Trophoblast cell (in vitro differentiated cells and primary cell): ENCODE results near the gene MRAS.

Experiments used
- DNase-seq, 2 donors: peaks; one replicate each; pipeline ENCODE4 v3.0.0-alpha.2; 2016
- H2AFZ ChIP-seq: 2 replicates; pipeline ENCODE4 v1.6.1; 2013; ENCODE audit warnings: low read length, moderate library complexity, mild to moderate bottlenecking; ENCODE audit not compliant: insufficient read depth, poor library complexity
- H2AK5ac ChIP-seq: 2 replicates; pipeline ENCODE4 v1.6.1; 2013; ENCODE audit warnings: mild to moderate bottlenecking, low read length
- H2BK120ac ChIP-seq: 2 replicates; pipeline ENCODE4 v1.6.1; 2013; ENCODE audit warnings: low read length, mild to moderate bottlenecking, moderate library complexity; ENCODE audit not compliant: insufficient read depth, poor library complexity
- H2BK12ac ChIP-seq: 2 replicates; pipeline ENCODE4 v1.6.1; 2013; ENCODE audit warnings: mild to moderate bottlenecking, low read length, moderate library complexity
- H2BK5ac ChIP-seq: 2 replicates; pipeline ENCODE4 v1.6.1; 2013; ENCODE audit warnings: low read length, low read depth, moderate library complexity, mild to moderate bottlenecking; ENCODE audit not compliant: poor library complexity
- H3K14ac ChIP-seq: 2 replicates; pipeline ENCODE4 v1.6.1; 2013; ENCODE audit warnings: mild to moderate bottlenecking, low read length
- H3K18ac ChIP-seq: 2 replicates; pipeline ENCODE4 v1.6.1; 2013; ENCODE audit warnings: mild to moderate bottlenecking, low read length
- H3K23ac ChIP-seq: 2 replicates; pipeline ENCODE4 v1.6.1; 2013; ENCODE audit warnings: low read length
- H3K27ac ChIP-seq: 2 replicates; pipeline ENCODE4 v1.5.1; 2013; ENCODE audit warnings: low read depth, mild to moderate bottlenecking, inconsistent platforms, low read length, moderate library complexity
- H3K27me3 ChIP-seq: 2 replicates; pipeline ENCODE4 v1.6.1; 2013; ENCODE audit warnings: inconsistent platforms, mild to moderate bottlenecking, low read length, moderate library complexity; ENCODE audit not compliant: insufficient read depth
- H3K36me3 ChIP-seq, 2 experiments: 1 replicate in 1 of 2; 2 replicates in 1 of 2; pipeline ENCODE4 v1.6.1; 2013; ENCODE audit warnings: low read length in 2 of 2, mild to moderate bottlenecking in 2 of 2, moderate library complexity in 1 of 2; ENCODE audit not compliant: insufficient read depth in 2 of 2, control insufficient read depth in 1 of 2
- H3K4ac ChIP-seq: 2 replicates; pipeline ENCODE4 v1.6.1; 2013; ENCODE audit warnings: low read depth, mild to moderate bottlenecking, low read length, moderate library complexity
- H3K4me1 ChIP-seq, 2 experiments: 1 replicate in 1 of 2; 2 replicates in 1 of 2; pipeline ENCODE4 v1.6.1; 2013; ENCODE audit warnings: low read length in 2 of 2, mild to moderate bottlenecking in 2 of 2, moderate library complexity in 1 of 2; ENCODE audit not compliant: insufficient read depth in 2 of 2, control insufficient read depth in 1 of 2
- H3K4me2 ChIP-seq: 2 replicates; pipeline ENCODE4 v1.6.1; 2013; ENCODE audit warnings: inconsistent platforms, mild to moderate bottlenecking, low read length, moderate library complexity
- H3K4me3 ChIP-seq: 2 replicates; pipeline ENCODE4 v1.5.1; 2013; ENCODE audit warnings: mild to moderate bottlenecking, low read depth, low read length, inconsistent platforms
- H3K79me1 ChIP-seq: one replicate; pipeline ENCODE4 v1.6.1; 2013; ENCODE audit warnings: low read length
- H3K79me2 ChIP-seq: 2 replicates; pipeline ENCODE4 v1.6.1; 2013; ENCODE audit warnings: low read length, mild to moderate bottlenecking; ENCODE audit not compliant: control insufficient read depth, insufficient read depth, poor library complexity
- H3K9ac ChIP-seq: 2 replicates; pipeline ENCODE4 v1.6.1; 2013; ENCODE audit warnings: mild to moderate bottlenecking, low read length
- H3K9me3 ChIP-seq: 2 replicates; pipeline ENCODE4 v1.6.1; 2013; ENCODE audit warnings: low read depth, mild to moderate bottlenecking, control low read depth, inconsistent platforms, low read length; ENCODE audit not compliant: insufficient read depth
- H4K12ac ChIP-seq: 2 replicates; pipeline ENCODE4 v1.6.1; 2013; ENCODE audit warnings: low read depth, mild to moderate bottlenecking, low read length, moderate library complexity
- H4K8ac ChIP-seq: 2 replicates; pipeline ENCODE4 v1.6.1; 2013; ENCODE audit warnings: low read depth, mild to moderate bottlenecking, low read length, moderate library complexity
- H4K91ac ChIP-seq: one replicate; pipeline ENCODE4 v1.6.1; 2013; ENCODE audit warnings: low read depth, mild to moderate bottlenecking, low read length, moderate library complexity
- WGBS: extraction: QIAGEN DNeasy Blood & Tissue Kit; methylation state at CpG from one replicate; pipeline ENCODE4 v1.1.7; 2013; ENCODE audit warnings: missing lambda C conversion rate; ENCODE audit not compliant: insufficient read length, insufficient coverage; ENCODE audit errors: extremely low coverage; 5-methylcytosine and 5-hydroxymethylcytosine counted together

The MRAS gene

DNA sequence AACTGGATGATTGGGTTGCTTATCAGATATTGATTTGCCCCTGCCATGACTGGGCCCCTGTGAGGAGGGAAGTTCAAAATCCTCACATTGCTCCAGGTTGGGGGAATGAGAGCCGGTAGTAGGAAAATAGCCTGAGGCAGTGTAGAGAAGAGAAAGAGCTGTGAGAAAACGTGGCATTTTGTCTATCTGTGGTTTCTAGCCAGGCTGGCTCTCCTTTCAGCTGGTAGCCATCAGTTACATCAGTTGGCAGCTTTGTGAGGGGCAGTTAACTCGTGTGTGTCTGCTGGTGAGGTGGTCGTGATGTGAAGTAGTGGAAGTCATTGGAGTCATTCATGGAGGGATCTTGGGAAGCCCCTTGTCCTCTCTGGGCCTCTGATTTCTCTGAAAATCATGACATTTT, 91.3 kb downstream of the MRAS start:
- Histone ChIP-seq H3K4me3 (no peak overlapping the region), H3K9ac (no peak overlapping the region), H3K9me3 (peaks cover 6% of the 10 kb centered on the region), H3K79me2 (peaks cover 2% of the 10 kb centered on the region), H2BK5ac (no peak overlapping the region), H3K18ac (peak overlapping the region; percentile 42), H2AK5ac (no peak overlapping the region), H3K4ac (no peak overlapping the region), H3K36me3 (no peaks in the 10 kb centered on the region), H2AFZ (no peak overlapping the region), H3K14ac (peak overlapping the region; percentile 54), H4K91ac (peak overlapping the region; percentile 45), H3K79me1 (peaks cover 26% of the 10 kb centered on the region), H3K4me2 (no peak overlapping the region), H2BK12ac (peak overlapping the region; percentile 59), H4K8ac (no peak overlapping the region), H4K12ac (no peak overlapping the region), H3K27ac (peak overlapping the region; percentile 54), H3K4me1 (peaks cover 48 to 55% of the 10 kb centered on the region in 2 experiments), H3K27me3 (peaks cover 10% of the 10 kb centered on the region), H2BK120ac (peak overlapping the region; percentile 30), H3K23ac (no peak overlapping the region)
- peak in 1 of 2 donors; percentile 47 for DNase-seq
- WGBS: no CpG with 5 or more reads among the region's 4 CpGs

DNA sequence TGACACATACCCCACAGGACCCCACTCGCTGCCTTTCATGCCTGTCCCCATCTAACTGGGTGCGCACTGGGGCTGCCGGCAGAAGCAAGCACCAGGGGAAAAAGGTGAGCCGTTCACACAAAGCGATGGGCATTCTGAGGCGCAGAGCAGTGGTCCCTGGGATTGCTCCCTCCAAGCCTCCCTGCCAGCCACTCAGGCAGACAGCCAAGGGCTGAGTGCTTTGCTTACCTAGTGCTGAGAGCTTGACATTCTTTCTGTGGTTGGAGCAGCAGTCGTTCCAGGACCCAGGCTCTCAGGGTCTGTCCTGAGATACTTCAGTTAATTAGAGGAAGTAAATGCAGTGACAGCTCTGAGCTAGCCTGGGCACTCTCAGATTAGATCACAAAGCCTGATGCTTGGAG, 91.7 kb downstream of the MRAS start:
- Histone ChIP-seq H3K4me3 (no peak overlapping the region), H2BK12ac (peak overlapping the region; percentile 66), H3K14ac (peak overlapping the region; percentile 54), H3K4me2 (no peak overlapping the region), H2BK120ac (peak overlapping the region; percentile 30), H2AK5ac (no peak overlapping the region), H3K27ac (peak overlapping the region; percentile 54), H3K23ac (no peak overlapping the region), H3K79me1 (peaks cover 28% of the 10 kb centered on the region), H3K4me1 (peaks cover 52 to 55% of the 10 kb centered on the region in 2 experiments), H3K36me3 (no peaks in the 10 kb centered on the region), H4K91ac (peak overlapping the region; percentile 45), H4K8ac (peak overlapping the region; percentile 39), H2AFZ (no peak overlapping the region), H3K27me3 (peaks cover 6% of the 10 kb centered on the region), H3K4ac (no peak overlapping the region), H2BK5ac (no peak overlapping the region), H3K9me3 (peaks cover 6% of the 10 kb centered on the region), H3K9ac (no peak overlapping the region), H4K12ac (no peak overlapping the region), H3K18ac (peak overlapping the region; percentile 30), H3K79me2 (peaks cover 2% of the 10 kb centered on the region)
- no CpG with 5 or more reads among the region's 7 CpGs for WGBS
- DNase-seq: peak in 1 of 2 donors; percentile 28

DNA sequence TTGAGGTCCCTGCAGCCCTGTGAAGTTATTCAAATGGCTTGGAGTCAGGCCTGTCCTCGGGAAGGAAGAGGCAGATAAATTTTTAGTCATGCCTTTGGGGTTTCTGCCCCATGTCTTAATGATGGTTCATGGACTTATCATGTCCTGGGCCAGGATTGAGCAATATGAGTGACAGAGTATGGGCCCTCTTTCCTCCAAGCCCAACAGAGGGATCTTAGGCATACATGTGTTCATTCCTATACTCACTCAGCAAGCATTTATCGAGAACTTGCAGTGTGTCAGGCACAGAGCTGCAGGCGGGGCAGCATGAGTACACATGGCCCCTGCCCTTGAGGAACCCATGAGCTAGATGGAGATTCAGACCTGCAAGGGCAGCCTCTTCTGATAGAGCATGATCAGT, 92.2 kb downstream of the MRAS start:
- Histone ChIP-seq H3K79me1 (peaks cover 29% of the 10 kb centered on the region), H3K23ac (no peak overlapping the region), H4K12ac (no peak overlapping the region), H3K14ac (peak overlapping the region; percentile 6), H3K9me3 (peaks cover 5% of the 10 kb centered on the region), H2BK120ac (peak overlapping the region; percentile 40), H4K91ac (peak overlapping the region; percentile 91), H3K4me2 (no peak overlapping the region), H4K8ac (no peak overlapping the region), H3K79me2 (peaks cover 4% of the 10 kb centered on the region), H3K9ac (no peak overlapping the region), H3K27me3 (peaks cover 2% of the 10 kb centered on the region), H3K27ac (no peak overlapping the region), H3K4me1 (peaks cover 50 to 56% of the 10 kb centered on the region in 2 experiments), H3K36me3 (no peaks in the 10 kb centered on the region), H2BK12ac (no peak overlapping the region), H3K4me3 (no peak overlapping the region), H2AFZ (no peak overlapping the region), H2AK5ac (peak overlapping the region; percentile 13), H2BK5ac (no peak overlapping the region), H3K18ac (peak overlapping the region; percentile 43), H3K4ac (no peak overlapping the region)
- DNase-seq: peak; percentile 56 to 68
- WGBS: no CpG with 5 or more reads among the region's 3 CpGs

DNA sequence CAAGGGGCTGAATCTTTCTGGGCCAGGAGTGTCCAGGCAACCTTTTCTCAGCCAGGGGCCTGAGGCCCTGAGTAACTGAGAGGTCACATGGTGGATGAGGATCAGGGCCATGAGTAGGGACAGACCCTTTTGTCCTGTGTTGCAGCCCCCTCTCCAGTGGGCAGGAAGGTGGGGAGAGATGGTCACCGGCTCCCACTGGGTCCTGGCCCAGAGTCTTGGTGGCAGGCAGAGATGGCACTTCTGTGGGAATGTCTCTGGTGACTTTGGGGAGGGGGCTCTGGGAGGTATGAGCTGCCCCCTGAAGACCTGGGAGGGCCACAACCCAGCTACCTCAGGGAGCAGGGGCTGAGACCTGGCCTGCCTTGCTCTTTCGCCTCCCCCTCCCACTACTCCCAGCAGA, 92.9 kb downstream of the MRAS start:
- Histone ChIP-seq H3K79me1 (peaks cover 29% of the 10 kb centered on the region), H3K36me3 (no peaks in the 10 kb centered on the region), H4K91ac (peak overlapping the region; percentile 91), H2BK12ac (peak overlapping the region; percentile 55), H3K4me1 (peaks cover 49 to 55% of the 10 kb centered on the region in 2 experiments), H3K9me3 (peaks cover 4% of the 10 kb centered on the region), H2BK120ac (peak overlapping the region; percentile 40), H3K79me2 (peaks cover 4% of the 10 kb centered on the region), H4K8ac (peak overlapping the region; percentile 27), H2AFZ (no peak overlapping the region), H3K18ac (peak overlapping the region; percentile 25), H3K4ac (peak overlapping the region; percentile 22), H3K9ac (no peak overlapping the region), H2AK5ac (peak overlapping the region; percentile 85), H3K4me3 (no peak overlapping the region), H3K27me3 (no peaks in the 10 kb centered on the region), H3K27ac (peak overlapping the region; percentile 61), H2BK5ac (peak overlapping the region; percentile 11), H3K4me2 (no peak overlapping the region), H4K12ac (no peak overlapping the region), H3K23ac (no peak overlapping the region), H3K14ac (peak overlapping the region; percentile 74)
- WGBS: no CpG with 5 or more reads among the region's 2 CpGs
- DNase-seq: no peak
